ENCODE measurements around the gene PLCB1. TPM values are rescaled to one million over a fixed set of nuclear protein-coding genes. Genes with fewer than 3 reads are reported as not detected.

Gene PLCB1
- total and polyA plus RNA-seq, 2 donors (not counting 1 experiment from before 2014, with no cell fraction given) = 13.4 to 23.3 TPM

- H3K4me1 ChIP-seq (ENCODE audit: control insufficient read depth, extremely low read depth, insufficient read depth, low read length) = no peaks in the 10 kb centered on the region
- no peaks in the 10 kb centered on the region for H3K9me3 ChIP-seq (ENCODE audit: control insufficient read depth, insufficient read depth, low read depth, low read length)
- H3K27me3 ChIP-seq (ENCODE audit: control insufficient read depth, insufficient read depth, low read length) = no peaks in the 10 kb centered on the region
- H3K9ac ChIP-seq (ENCODE audit: insufficient read depth, low read length) = no peak overlapping the region
- no peak overlapping the region for H3K27ac ChIP-seq (ENCODE audit: insufficient read depth, low read length)
- no peaks in the 10 kb centered on the region for H3K79me2 ChIP-seq (ENCODE audit: control insufficient read depth, insufficient read depth, low read length)
- no peak overlapping the region for H2AFZ ChIP-seq (ENCODE audit: low read length)
- H3K4me2 ChIP-seq (ENCODE audit: extremely low read depth, insufficient read depth, low read length) = no peak overlapping the region
- H3K36me3 ChIP-seq (ENCODE audit: control insufficient read depth, insufficient read depth, low read length) = no peaks in the 10 kb centered on the region
- TF ChIP-seq, protein P1, sequence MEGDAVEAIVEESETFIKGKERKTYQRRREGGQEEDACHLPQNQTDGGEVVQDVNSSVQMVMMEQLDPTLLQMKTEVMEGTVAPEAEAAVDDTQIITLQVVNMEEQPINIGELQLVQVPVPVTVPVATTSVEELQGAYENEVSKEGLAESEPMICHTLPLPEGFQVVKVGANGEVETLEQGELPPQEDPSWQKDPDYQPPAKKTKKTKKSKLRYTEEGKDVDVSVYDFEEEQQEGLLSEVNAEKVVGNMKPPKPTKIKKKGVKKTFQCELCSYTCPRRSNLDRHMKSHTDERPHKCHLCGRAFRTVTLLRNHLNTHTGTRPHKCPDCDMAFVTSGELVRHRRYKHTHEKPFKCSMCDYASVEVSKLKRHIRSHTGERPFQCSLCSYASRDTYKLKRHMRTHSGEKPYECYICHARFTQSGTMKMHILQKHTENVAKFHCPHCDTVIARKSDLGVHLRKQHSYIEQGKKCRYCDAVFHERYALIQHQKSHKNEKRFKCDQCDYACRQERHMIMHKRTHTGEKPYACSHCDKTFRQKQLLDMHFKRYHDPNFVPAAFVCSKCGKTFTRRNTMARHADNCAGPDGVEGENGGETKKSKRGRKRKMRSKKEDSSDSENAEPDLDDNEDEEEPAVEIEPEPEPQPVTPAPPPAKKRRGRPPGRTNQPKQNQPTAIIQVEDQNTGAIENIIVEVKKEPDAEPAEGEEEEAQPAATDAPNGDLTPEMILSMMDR (conservative IDR thresholded peaks at IDR 0.05 in 1 of 2, IDR thresholded peaks at IDR 0.05 in 1 of 2; ENCODE audit: low read depth in 1 of 2, low read length in 2 of 2) = no peak
- TF ChIP-seq EZH2 (IDR thresholded peaks at IDR 0.05; ENCODE audit: low read length, missing control alignments) = no peak
- no peak for DNase-seq (ENCODE audit: low read depth in 2 of 2)
- no peaks in the 10 kb centered on the region for H4K20me1 ChIP-seq (ENCODE audit: control insufficient read depth, extremely low read depth, insufficient read depth, low read length)
- no peak overlapping the region for H3K4me3 ChIP-seq (replicated peaks in 1 of 4; ENCODE audit: control extremely low read depth in 1 of 4, insufficient read depth in 1 of 4, low read depth in 3 of 4, low read length in 4 of 4)
Measured at GRCh38 chr20:8425802-8426201, 293.7 kb downstream of the PLCB1 start.

DNA sequence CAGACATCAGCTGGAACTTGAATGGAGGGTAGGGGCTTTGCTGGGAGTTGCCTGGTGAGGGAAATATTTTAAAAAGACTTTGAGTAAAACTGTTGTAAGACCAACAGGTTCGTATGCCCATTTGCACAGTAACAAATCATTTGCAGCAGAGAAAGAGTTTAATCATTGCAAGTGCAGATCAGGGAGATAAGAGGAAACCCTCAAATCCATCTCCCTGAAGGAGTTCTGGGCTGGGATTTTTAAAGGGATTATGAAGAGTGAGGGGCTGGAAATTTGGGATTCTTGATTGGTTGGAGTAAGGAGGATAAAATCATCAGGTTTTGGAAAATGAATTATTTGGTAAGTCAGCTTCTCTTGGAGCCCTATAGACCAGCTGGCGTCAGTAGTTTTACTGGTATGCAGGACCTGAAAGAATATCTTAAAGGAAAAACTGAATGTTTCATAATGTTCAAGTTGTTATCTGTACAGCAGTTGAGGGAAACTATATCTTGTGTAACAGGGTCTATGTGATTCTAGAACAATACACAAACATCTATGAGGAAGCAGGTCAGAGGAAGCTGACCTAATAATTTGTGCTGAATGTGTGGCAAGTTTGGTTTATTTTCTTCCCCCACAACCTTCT, 295.5 kb downstream of the PLCB1 start:
- no peak overlapping the region for H3K4me2 ChIP-seq (ENCODE audit: extremely low read depth, insufficient read depth, low read length)
- H4K20me1 ChIP-seq (ENCODE audit: control insufficient read depth, extremely low read depth, insufficient read depth, low read length) = no peaks in the 10 kb centered on the region
- H3K4me3 ChIP-seq (replicated peaks in 1 of 4; ENCODE audit: control extremely low read depth in 1 of 4, insufficient read depth in 1 of 4, low read depth in 3 of 4, low read length in 4 of 4) = no peak overlapping the region
- H3K4me1 ChIP-seq (ENCODE audit: control insufficient read depth, extremely low read depth, insufficient read depth, low read length) = peaks cover 2% of the 10 kb centered on the region
- no peaks in the 10 kb centered on the region for H3K36me3 ChIP-seq (ENCODE audit: control insufficient read depth, insufficient read depth, low read length)
- H3K9me3 ChIP-seq (ENCODE audit: control insufficient read depth, insufficient read depth, low read depth, low read length) = no peaks in the 10 kb centered on the region
- H3K9ac ChIP-seq (ENCODE audit: insufficient read depth, low read length) = no peak overlapping the region
- H3K79me2 ChIP-seq (ENCODE audit: control insufficient read depth, insufficient read depth, low read length) = no peaks in the 10 kb centered on the region
- TF ChIP-seq, protein P1 (conservative IDR thresholded peaks at IDR 0.05 in 1 of 2, IDR thresholded peaks at IDR 0.05 in 1 of 2; ENCODE audit: low read depth in 1 of 2, low read length in 2 of 2) = no peak
- DNase-seq (ENCODE audit: low read depth in 2 of 2) = no peak
- H3K27me3 ChIP-seq (ENCODE audit: control insufficient read depth, insufficient read depth, low read length) = no peaks in the 10 kb centered on the region
- no peak overlapping the region for H2AFZ ChIP-seq (ENCODE audit: low read length)
- no peak overlapping the region for H3K27ac ChIP-seq (ENCODE audit: insufficient read depth, low read length)

DNA sequence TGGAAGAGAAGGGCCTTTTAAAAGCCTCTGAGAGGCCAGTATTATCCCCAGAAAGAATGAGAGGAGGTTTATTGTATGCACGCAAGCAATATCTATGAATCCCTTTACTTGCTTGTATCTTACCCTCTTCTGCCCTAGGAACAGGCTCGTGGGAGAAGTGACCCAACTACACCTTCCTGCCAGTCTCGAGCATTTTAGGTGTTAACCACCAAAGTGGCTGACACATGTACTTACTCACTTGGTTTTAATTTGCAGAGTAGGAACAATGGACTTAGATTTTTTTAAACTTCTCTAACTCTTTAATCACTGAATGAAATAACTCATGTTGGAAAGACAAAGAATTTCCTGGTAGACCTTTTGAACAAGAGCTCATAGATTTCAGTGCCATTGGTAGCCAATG, 296.9 kb downstream of the PLCB1 start:
- H3K79me2 ChIP-seq (ENCODE audit: control insufficient read depth, insufficient read depth, low read length) = no peaks in the 10 kb centered on the region
- DNase-seq (ENCODE audit: low read depth in 2 of 2) = no peak
- H3K9ac ChIP-seq (ENCODE audit: insufficient read depth, low read length) = no peak overlapping the region
- H2AFZ ChIP-seq (ENCODE audit: low read length) = no peak overlapping the region
- H3K27me3 ChIP-seq (ENCODE audit: control insufficient read depth, insufficient read depth, low read length) = no peaks in the 10 kb centered on the region
- no peak overlapping the region for H3K4me3 ChIP-seq (replicated peaks in 1 of 4; ENCODE audit: control extremely low read depth in 1 of 4, insufficient read depth in 1 of 4, low read depth in 3 of 4, low read length in 4 of 4)
- TF ChIP-seq EZH2 (IDR thresholded peaks at IDR 0.05; ENCODE audit: low read length, missing control alignments) = no peak
- TF ChIP-seq, protein P1 (conservative IDR thresholded peaks at IDR 0.05 in 1 of 2, IDR thresholded peaks at IDR 0.05 in 1 of 2; ENCODE audit: low read depth in 1 of 2, low read length in 2 of 2) = no peak
- H3K36me3 ChIP-seq (ENCODE audit: control insufficient read depth, insufficient read depth, low read length) = no peaks in the 10 kb centered on the region
- no peaks in the 10 kb centered on the region for H3K9me3 ChIP-seq (ENCODE audit: control insufficient read depth, insufficient read depth, low read depth, low read length)
- no peak overlapping the region for H3K4me2 ChIP-seq (ENCODE audit: extremely low read depth, insufficient read depth, low read length)
- no peak overlapping the region for H3K27ac ChIP-seq (ENCODE audit: insufficient read depth, low read length)
- H4K20me1 ChIP-seq (ENCODE audit: control insufficient read depth, extremely low read depth, insufficient read depth, low read length) = no peaks in the 10 kb centered on the region
- peaks cover 2% of the 10 kb centered on the region for H3K4me1 ChIP-seq (ENCODE audit: control insufficient read depth, extremely low read depth, insufficient read depth, low read length)
